Right forelimb (tissue), 1 donor: Measurements from ENCODE around the gene CD79A.
"Not testable (repeated sequence)": the region's sequence is repeated elsewhere in the genome, so short reads cannot be mapped to it uniquely, and the experiment has no call there.

Experiments used
- DNase-seq: peaks from one replicate; pipeline ENCODE4 v3.0.0-alpha.2; 2018

CD79A gene

GRCh38 chr19:41906916-41907680 is 30.0 kb downstream of the CD79A start:
- no peak for DNase-seq

GRCh38 chr19:41907994-41908615 is 31.0 kb downstream of the CD79A start:
- DNase-seq: no peak

GRCh38 chr19:41908724-41909464 is 31.8 kb downstream of the CD79A start:
- no peak for DNase-seq

- no peak for DNase-seq
Observed at GRCh38 chr19:41909706-41910105, 32.6 kb downstream of the CD79A start.

GRCh38 chr19:41910240-41910991 is 33.3 kb downstream of the CD79A start:
- DNase-seq: no peak

- DNase-seq: no peak
Observed at GRCh38 chr19:41910992-41911888, 34.2 kb downstream of the CD79A start.

- no peak for DNase-seq
Observed at GRCh38 chr19:41911889-41912731, 35.0 kb downstream of the CD79A start.

GRCh38 chr19:41912899-41913537 is 35.9 kb downstream of the CD79A start:
- DNase-seq: no peak

- DNase-seq: no peak
Observed at GRCh38 chr19:41913538-41914423, 36.7 kb downstream of the CD79A start.

- DNase-seq: not testable (repeated sequence)
Observed at GRCh38 chr19:41914424-41914834, 37.4 kb downstream of the CD79A start.

- DNase-seq: no peak
Observed at GRCh38 chr19:41915021-41915775, 38.1 kb downstream of the CD79A start.

- no peak for DNase-seq
Observed at GRCh38 chr19:41915776-41916414, 38.8 kb downstream of the CD79A start.

- DNase-seq: no peak
Observed at GRCh38 chr19:41917676-41918075, 40.6 kb downstream of the CD79A start.

GRCh38 chr19:41918095-41918494 is 41.0 kb downstream of the CD79A start:
- DNase-seq: no peak

- no peak for DNase-seq
Observed at GRCh38 chr19:41918653-41919244, 41.7 kb downstream of the CD79A start.

- no peak for DNase-seq
Observed at GRCh38 chr19:41919948-41920712, 43.1 kb downstream of the CD79A start.
